GM13976 (cell line): ENCODE measurements around the gene PLXNA3.
"Not testable (repeated sequence)": the region's sequence is repeated elsewhere in the genome, so short reads cannot be mapped to it uniquely, and the experiment has no call there.

Experiments
- DNase-seq: peaks from one replicate; pipeline ENCODE4 v3.0.0; 2012; ENCODE audit warnings: low spot score
- in situ Hi-C: fragments of 300-500 bp; cut with MboI; formaldehyde crosslinking; loops from one replicate; pipeline ENCODE4 v1.12.0; 2022; ENCODE audit warnings: low sequenced_read_pairs, mixed read lengths, inconsistent platforms; ENCODE audit not compliant: unreplicated experiment
- TF ChIP-seq, protein P1 (sequence below): IDR thresholded peaks from 2 replicates; pipeline ENCODE4 v1.5.1; 2012; ENCODE audit warnings: borderline replicate concordance, mild to moderate bottlenecking; ENCODE audit not compliant: insufficient read depth; ENCODE audit errors: extremely low read depth, missing control alignments, control extremely low read depth

Gene PLXNA3

DNA sequence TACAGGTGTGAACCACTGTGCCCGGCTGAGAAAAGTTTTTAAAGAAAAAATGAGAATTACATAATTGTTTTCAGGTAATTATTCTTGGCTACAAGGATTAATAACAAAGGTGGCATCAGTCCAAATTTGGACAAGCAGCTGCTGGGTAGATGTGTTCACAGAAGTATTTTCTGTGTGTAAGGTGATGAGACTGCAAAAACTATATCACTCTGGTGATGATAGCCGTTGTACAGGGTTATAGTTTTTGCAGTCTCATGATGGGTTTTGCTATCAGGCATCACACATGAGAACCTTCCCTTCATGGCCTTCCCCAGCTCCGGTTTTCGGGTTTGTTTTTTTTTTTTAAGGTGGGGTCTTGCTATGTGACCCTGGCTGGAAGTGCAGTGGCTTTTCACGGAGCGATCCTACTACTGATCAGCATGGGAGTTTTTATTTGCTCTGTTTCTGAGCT is 37.4 kb downstream of the PLXNA3 start:
- in situ Hi-C loops, result no loop called here
- no peak for DNase-seq
- TF ChIP-seq, protein P1, sequence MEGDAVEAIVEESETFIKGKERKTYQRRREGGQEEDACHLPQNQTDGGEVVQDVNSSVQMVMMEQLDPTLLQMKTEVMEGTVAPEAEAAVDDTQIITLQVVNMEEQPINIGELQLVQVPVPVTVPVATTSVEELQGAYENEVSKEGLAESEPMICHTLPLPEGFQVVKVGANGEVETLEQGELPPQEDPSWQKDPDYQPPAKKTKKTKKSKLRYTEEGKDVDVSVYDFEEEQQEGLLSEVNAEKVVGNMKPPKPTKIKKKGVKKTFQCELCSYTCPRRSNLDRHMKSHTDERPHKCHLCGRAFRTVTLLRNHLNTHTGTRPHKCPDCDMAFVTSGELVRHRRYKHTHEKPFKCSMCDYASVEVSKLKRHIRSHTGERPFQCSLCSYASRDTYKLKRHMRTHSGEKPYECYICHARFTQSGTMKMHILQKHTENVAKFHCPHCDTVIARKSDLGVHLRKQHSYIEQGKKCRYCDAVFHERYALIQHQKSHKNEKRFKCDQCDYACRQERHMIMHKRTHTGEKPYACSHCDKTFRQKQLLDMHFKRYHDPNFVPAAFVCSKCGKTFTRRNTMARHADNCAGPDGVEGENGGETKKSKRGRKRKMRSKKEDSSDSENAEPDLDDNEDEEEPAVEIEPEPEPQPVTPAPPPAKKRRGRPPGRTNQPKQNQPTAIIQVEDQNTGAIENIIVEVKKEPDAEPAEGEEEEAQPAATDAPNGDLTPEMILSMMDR, result no peak

DNA sequence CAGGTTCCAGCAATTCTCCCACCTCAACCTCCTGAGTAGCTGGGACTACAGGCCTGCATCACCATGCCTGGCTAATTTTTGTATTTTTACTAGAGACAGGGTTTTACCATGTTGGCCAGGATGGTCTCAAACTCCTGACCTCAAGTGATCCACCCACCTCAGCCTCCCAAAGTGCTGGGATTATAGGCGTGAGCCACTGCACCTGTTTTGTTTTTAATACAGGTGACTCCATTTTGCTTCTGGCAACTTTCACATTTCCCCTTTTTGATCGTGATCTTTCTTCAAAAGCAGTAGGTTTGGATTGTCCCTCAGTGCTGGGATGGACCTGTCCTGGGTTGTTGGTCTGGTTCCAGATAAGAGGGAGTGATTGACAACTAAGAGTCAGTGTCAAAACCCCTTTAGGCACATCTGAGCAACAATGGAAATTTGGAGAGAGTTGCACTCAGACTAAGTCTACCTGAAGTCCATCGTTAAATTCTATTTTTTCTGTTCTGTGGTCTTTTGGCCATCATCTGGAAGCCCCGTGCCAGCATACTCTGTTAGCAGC is 38.6 kb downstream of the PLXNA3 start:
- in situ Hi-C loops, DNase-seq: not testable (repeated sequence)

DNA sequence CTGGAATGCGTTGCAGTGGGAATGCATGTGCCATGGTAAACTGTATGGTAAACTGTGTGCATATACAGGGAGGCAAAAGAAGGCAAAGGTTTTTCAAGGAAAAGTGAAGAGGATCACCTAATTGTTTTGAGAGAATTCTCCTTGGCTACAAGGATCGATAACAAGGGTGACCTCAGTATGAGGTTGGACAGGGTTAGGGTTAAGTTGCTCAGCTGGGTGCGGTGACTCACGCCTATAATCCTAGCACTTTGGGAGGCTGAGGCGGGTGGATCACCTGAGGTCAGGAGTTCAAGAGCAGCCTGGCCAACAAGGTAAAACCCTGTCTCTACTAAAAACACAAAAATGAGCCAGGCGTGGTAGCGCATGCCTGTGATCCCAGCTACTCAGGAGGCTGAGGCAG is 43.3 kb downstream of the PLXNA3 start:
- DNase-seq, in situ Hi-C loops: not testable (repeated sequence)

DNA sequence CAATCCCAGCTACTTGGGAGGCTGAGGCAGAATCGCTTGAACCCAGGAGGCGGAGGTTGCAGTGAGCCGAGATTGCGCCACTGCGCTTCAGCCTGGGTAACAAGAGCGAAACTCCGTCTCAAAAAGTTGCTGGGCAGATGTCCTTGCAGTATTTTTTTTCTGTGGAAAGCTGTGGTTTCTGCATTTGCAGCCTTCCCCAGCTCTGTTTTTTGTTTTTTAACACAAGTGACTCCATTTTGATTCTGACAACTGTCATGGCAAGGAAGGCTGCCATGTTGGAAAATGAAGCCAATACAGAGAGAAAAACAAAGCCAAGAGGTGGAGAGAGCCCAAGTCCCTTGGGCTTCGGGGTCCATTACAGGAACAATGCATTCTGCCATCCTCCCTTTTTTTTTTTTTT is 44.0 kb downstream of the PLXNA3 start:
- DNase-seq, result no peak
- TF ChIP-seq, protein P1, result no peak
- in situ Hi-C loops, result no loop called here

DNA sequence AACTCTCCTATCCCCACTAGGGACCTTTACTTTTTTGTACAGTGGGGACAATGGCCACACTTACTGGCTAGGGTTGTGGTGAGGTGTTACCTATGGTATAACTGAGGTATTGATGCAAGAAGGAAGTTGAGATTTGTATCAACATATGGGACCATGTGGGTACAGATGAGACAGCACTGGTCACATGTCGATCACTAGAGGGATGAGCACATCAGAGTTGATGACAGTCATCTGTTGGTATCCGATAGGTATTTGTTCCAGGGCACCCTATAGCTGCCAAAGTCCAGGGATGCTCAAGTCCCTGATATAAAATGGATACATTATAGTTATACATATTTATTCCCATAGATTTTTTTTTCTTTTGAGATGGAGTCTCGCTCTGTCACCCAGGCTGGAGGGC is 44.9 kb downstream of the PLXNA3 start:
- in situ Hi-C loops, result no loop called here
- no peak for DNase-seq
- TF ChIP-seq, protein P1, result no peak

DNA sequence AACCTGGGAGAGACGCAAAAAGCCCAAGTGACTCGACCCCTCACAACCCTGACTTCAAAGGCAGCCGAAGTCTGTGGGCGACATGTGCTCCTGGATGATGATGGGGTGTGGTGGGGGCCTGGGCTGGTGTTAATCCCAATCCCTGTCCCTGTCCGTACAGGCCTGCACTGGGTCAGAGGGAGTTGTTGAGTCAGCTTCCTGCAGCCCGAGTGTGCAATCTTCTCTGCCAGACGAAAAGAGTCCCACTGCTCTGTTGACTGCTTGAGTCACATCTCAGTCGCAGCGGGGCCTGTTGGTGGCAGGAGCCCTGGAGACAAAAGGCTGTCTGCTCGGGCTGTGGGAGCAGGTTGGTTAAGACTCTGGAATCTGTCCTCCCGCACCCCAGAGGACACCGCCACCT is 47.7 kb downstream of the PLXNA3 start:
- no peak for DNase-seq
- in situ Hi-C loops, result no loop called here
- TF ChIP-seq, protein P1, result no peak

DNA sequence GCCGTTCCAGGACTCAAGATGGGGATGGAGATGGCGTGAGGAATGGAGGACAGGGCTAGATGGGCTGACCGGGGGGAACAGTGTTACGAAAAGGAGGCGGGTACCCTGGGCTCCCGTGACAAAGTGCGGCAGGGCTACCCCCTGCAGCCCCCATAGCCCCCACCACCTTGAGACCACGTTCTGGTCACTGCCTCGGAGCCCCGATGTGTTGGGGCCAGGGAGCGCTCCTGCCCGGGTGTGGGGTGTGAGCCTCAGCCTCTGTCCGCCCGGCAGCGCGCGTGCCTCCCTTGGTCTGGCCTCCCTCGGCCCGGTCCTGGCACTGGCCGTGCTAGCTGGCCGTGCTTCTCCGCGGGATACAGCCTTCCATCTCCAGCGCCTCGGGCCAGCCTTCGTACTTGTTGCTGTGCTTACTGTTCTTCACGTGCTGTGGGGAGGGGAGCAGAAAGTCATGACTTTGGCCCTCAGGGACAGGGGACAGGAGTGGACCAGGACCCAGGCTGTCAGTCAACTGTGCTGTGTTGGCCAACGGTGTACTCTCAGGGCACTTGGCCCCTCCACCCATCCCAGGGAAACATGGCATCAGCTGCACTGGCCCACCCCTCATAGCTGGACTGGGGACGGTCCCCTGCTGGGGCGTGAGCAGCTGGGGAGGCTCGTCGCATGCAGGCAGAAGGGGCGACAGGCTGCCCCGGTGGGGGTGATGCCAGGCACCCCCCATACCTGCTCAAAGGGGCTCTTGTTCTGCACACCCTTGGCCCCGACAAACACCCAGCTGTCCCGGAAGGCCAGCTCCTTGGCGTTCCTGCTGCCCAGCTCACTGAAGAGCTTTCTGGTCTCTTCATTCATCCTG is 48.6 kb downstream of the PLXNA3 start:
- in situ Hi-C loops, result no loop called here
- TF ChIP-seq, protein P1, result no peak
- DNase-seq, result no peak
